ENCODE results near the gene DUSP15.
A peak's percentile ranks its signal among the peaks of the same experiment; 100 is the strongest.

DUSP15 gene

DNA sequence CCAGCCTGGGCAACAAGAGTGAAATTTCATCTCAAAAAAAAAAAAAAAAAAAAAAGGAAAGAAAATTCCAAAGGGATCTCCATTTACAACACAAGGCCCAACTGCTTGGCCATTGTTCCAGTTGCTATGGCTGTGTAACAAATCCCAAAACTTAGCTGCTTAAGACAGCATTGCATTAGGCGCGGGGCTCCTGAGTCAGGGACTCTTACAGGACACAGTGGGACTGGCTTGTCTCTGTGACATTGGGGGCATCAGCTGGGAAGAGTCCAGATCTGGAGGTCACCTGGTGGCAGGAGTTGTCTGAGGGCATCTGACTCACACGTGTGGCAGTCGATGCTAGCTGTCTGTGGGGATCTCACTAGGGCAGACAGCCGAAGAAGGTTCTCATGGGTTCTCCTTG is 35.7 kb upstream of the DUSP15 start:
- Mint-ChIP-seq H3K4me1 (no peaks in the 10 kb centered on the region), H3K27ac (no peak overlapping the region), H3K4me3 (no peak overlapping the region), H3K9me3 (no peaks in the 10 kb centered on the region), H3K36me3 (no peaks in the 10 kb centered on the region)
- no peak for DNase-seq (ENCODE audit: low spot score in 2 of 2)
- ATAC-seq: no peak

DNA sequence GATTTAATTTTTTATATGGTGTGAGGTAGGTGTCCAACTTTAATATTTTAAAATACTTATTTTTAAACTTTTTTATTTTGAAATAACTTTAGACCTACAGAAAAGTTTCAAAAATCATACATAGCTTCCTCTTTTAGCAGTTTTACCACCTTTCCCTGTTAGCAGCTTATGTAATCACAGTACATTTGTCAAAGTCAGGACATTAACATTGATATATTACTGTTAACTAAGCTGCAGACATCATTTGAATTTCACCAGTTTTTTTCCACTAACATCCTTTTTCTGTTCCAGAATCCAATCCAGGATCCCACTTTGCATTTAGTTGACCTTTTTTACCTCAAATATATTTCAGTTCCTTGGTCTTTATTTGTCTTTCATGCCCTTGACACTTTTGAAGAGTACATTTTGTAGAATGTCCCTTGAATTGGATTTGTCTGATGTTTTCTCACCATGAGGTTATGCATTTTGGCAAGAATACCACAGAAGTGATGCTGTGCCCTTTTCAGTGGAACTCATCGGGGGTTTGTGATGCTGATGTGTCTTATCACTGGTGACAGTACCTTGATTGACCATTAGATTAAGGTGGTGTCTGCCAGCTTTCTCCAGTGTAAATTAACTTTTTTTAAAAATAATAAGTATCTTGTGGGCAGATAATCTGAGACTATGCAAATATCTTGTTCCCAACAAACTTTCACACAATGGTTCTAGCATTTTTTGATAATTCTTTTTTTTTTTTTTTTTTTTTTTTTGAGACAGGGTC is 33.5 kb upstream of the DUSP15 start:
- Mint-ChIP-seq H3K36me3 (no peaks in the 10 kb centered on the region), H3K9me3 (no peaks in the 10 kb centered on the region)

DNA sequence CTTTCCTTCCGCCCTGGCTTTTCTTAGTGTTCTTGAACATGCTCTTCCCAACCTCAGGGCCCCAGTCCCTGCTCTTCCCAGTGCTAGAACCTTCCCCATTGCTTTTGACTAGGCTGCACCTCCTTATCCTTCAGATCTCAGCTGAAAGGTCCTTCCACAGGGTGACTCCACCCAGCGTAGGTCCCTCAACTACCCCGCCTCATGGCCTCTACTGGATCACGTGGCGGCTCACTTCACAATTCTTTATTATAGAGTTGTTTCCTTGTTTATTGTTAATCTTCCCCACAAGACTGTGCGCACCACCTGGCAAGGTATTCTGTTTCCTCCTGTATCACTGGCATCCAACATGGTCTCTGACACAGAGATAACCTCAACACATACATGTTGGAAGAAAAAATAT is 31.3 kb upstream of the DUSP15 start:
- Mint-ChIP-seq H3K4me3 (no peak overlapping the region), H3K9me3 (no peaks in the 10 kb centered on the region), H3K36me3 (no peaks in the 10 kb centered on the region), H3K4me1 (no peaks in the 10 kb centered on the region), H3K27ac (no peak overlapping the region)
- ATAC-seq (no peak), DNase-seq (ENCODE audit: low spot score in 2 of 2) (no peak)

More for the DNA sequence above, 33.5 kb upstream of the DUSP15 start:
- H3K4me3 Mint-ChIP-seq: no peak overlapping the region
- no peaks in the 10 kb centered on the region for H3K4me1 Mint-ChIP-seq
- DNase-seq (ENCODE audit: low spot score in 2 of 2) (no peak), ATAC-seq (no peak)
- H3K27ac Mint-ChIP-seq: no peak overlapping the region

DNA sequence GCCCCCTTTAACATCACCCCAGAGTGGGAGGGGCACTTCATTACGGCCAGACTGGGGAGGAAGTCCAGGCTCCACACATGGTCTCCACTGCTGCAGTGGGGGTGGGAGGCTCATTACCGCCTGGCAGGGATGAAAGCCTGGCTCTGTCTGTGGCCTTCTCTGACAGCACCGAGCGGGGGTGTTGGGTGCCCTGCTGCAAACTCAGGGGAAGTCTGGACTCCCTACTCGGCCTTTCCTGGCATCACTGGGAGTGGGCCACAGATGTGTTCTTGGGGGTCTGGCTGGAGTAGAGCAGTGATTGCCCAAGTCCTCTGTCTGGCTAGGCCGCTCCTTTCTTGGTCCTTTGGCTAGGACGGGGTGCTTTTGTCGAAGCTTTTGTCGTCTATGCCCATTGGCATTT is 27.2 kb upstream of the DUSP15 start:
- H3K27ac Mint-ChIP-seq: no peak overlapping the region
- ATAC-seq: no peak
- H3K9me3 Mint-ChIP-seq: no peaks in the 10 kb centered on the region
- no peak overlapping the region for H3K4me3 Mint-ChIP-seq
- H3K36me3 Mint-ChIP-seq: no peaks in the 10 kb centered on the region
- no peak for DNase-seq (ENCODE audit: low spot score in 2 of 2)
- no peaks in the 10 kb centered on the region for H3K4me1 Mint-ChIP-seq

DNA sequence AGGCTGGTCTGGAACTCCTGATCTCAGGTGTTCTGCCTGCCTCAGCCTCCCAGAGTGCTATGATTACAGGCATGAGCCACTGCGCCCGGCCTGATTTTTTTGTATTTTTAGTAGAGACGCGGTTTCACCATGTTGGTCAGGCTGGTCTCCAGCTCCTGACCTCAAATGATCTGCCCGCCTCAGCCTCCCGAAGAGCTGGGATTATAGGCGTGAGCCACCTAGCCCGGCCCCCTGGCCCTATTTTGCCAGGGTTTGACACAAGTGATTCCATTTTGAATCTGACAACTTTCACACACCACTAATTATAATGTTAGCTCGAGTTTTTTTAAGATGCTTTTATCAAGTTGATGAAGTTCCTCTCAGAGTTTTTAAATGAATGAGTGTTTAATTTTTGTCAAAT is 25.7 kb upstream of the DUSP15 start:
- Mint-ChIP-seq H3K4me3 (no peak overlapping the region), H3K27ac (no peak overlapping the region), H3K36me3 (no peaks in the 10 kb centered on the region), H3K9me3 (no peaks in the 10 kb centered on the region), H3K4me1 (no peaks in the 10 kb centered on the region)
- DNase-seq (ENCODE audit: low spot score in 2 of 2) (no peak), ATAC-seq (no peak)

DNA sequence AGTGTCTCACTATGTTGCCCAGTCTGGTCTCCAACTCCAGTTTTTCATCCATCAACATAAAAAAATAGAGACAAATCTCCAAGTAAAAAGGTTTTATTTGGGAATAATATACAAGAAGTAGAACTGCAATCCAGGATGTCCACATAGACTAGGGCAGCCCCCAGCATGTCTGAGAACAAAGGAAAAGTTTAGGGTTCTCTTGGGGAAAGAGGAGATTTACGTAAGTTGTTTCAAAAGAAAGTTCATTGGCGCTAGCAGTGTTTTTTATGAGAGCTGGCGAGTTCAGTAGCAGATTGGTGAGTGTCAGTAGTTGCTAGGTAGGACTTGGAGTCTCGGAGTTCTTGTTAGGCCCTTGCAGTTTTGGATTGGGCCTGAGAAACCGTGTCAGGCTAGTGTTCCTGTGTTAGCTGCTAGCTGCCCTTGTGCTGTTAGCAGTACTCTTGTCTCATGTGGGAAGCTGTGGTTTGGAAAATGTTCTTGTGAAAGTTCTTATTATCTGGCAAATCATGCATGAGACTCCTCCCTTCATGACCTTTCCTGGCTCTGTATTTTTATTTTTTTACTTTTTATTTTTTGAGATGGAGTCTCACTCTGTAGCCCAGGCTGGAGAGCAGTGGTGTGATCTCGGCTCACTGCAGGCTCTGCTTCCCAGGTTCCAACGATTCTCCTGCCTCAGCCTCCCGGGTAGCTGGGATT is 24.8 kb upstream of the DUSP15 start:
- H3K4me3 Mint-ChIP-seq: no peak overlapping the region
- H3K4me1 Mint-ChIP-seq: no peaks in the 10 kb centered on the region
- H3K27ac Mint-ChIP-seq: no peak overlapping the region
- DNase-seq (ENCODE audit: low spot score in 2 of 2): no peak
- peak; percentile 69 for ATAC-seq
- H3K9me3 Mint-ChIP-seq: no peaks in the 10 kb centered on the region
- H3K36me3 Mint-ChIP-seq: no peaks in the 10 kb centered on the region

DNA sequence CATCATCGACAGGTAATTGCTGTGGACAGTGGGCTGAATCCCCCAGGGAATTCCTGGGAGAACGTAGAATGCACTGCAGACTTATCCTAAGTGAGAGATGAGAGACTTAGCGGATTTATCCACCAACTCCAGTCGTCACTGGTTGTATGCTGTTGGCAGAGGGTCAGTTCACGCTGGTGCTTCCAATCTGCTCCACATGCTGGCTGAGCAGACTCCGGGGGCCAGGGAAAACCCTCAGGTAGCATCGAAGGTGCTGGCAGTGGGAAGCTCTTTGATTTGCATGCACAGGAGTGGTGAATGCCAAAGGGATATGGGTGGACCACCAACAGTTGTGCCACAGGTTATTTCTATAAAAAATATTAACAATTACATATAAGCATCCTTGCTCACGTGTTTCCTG is 20.3 kb upstream of the DUSP15 start:
- Mint-ChIP-seq H3K4me1 (no peaks in the 10 kb centered on the region), H3K9me3 (no peaks in the 10 kb centered on the region), H3K27ac (no peak overlapping the region), H3K36me3 (no peaks in the 10 kb centered on the region), H3K4me3 (no peak overlapping the region)
- DNase-seq (ENCODE audit: low spot score in 2 of 2) (no peak), ATAC-seq (no peak)

DNA sequence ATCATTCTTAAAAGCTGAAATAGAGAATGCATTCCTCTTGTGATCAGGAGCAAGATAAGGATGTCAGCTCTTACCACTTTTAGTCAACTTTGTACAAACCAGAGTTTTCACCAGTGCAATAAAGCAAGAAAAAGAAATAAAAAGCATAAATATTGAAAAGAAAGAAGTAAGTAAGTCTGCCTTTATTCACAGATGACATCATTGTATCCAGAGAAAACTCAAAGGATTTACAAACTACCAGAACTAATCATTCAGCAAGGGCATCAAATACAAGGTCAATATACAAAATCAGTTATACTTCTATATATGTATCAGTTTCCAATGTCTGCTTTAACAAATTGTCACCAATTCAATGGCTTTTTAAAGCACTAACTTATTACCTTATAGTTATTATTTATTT is 13.5 kb upstream of the DUSP15 start:
- H3K27ac Mint-ChIP-seq: no peak overlapping the region
- no peaks in the 10 kb centered on the region for H3K9me3 Mint-ChIP-seq
- ATAC-seq (no peak), DNase-seq (ENCODE audit: low spot score in 2 of 2) (no peak)
- peaks cover 14% of the 10 kb centered on the region for H3K4me1 Mint-ChIP-seq
- H3K36me3 Mint-ChIP-seq: peaks cover 10% of the 10 kb centered on the region
- H3K4me3 Mint-ChIP-seq: no peak overlapping the region

DNA sequence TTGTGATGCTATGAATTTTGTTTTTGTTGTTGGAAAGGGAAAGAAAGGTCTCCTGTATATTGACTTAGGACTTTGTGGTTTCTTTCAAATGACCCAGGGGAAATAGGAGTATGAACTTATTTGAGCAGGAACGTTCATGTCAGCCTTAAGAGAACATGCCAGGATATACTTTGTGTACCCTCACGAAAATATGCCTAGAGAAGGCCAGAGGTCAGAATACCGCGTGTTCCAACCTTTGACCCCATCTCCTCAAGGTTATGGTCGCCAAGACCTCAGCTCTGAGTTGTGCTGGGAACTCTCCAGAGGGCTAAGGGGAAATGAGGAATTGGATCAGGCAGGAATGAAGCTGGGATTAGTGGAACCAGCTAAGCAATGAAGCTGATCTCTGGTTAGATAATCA is 11.6 kb upstream of the DUSP15 start:
- Mint-ChIP-seq H3K4me3 (no peak overlapping the region), H3K36me3 (peaks cover 10% of the 10 kb centered on the region), H3K4me1 (peaks cover 14% of the 10 kb centered on the region), H3K27ac (no peak overlapping the region), H3K9me3 (no peaks in the 10 kb centered on the region)
- ATAC-seq (no peak), DNase-seq (ENCODE audit: low spot score in 2 of 2) (no peak)

DNA sequence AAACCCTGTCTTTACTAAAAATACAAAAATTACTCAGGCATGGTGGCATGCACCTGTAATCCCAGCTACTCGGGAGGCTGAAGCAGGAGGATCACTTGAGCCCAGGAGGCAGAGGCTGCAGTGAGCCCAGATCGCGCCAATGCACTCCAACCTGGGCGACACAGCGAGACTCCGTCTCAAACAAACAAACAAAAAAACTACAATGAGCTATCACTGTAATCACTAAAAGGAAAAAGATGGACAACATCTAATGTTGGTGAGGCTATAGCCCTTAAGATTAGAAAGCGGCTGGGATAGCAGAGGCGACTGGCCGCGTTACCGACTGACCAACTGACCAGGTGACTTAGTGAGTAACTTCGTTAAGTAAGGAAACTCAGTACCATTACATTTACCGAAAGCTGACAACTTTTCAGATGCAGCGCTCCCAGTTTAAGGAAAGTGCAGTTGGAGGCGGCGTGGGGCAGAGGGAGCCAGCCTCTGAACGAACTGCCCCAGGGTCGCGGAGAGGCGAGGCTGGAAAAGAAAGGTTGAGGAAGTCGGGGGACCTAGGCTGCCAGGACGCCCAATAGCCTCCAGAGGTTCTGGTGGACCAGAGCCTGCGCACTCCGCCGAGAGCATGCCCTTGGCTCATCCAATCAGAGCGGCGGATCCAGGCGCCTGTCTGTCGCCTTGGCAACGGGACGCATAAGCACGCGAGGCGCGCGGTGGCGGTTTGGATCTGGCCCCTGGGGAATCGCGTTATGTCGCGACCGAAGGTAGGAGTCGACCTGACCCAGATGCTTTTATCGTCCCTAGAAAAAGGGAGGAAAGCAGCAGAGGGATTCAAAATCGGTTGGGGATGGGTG is 9.0 kb upstream of the DUSP15 start:
- ATAC-seq (peak; percentile 96), DNase-seq (ENCODE audit: low spot score in 2 of 2) (peak; percentile 69 to 88)
- Mint-ChIP-seq H3K36me3 (peaks cover 10% of the 10 kb centered on the region), H3K27ac (peak overlapping the region; percentile 85), H3K4me1 (peaks cover 14% of the 10 kb centered on the region), H3K4me3 (peak overlapping the region; percentile 91), H3K9me3 (no peaks in the 10 kb centered on the region)

DNA sequence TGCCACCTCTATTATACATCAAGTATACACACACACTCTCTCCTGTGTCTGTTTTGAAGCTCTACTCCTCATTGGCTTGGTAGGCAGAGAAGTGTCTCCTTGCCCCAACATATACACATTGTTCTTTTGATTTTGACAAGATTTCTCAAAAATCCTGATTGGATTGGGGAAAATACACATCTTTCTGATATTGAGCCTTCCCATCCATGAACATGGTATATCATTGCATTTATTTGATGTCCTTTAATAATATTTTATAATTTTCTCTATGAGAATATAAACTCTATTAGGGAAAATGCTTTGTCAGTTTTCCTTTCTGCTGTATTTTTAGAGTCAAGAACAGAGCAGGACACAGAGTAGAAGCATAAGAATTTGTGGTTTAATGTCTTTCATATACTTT is 7.4 kb upstream of the DUSP15 start:
- Mint-ChIP-seq H3K4me3 (no peak overlapping the region), H3K36me3 (peaks cover 10% of the 10 kb centered on the region), H3K27ac (no peak overlapping the region), H3K4me1 (peaks cover 14% of the 10 kb centered on the region), H3K9me3 (no peaks in the 10 kb centered on the region)
- DNase-seq (ENCODE audit: low spot score in 2 of 2) (no peak), ATAC-seq (no peak)

DNA sequence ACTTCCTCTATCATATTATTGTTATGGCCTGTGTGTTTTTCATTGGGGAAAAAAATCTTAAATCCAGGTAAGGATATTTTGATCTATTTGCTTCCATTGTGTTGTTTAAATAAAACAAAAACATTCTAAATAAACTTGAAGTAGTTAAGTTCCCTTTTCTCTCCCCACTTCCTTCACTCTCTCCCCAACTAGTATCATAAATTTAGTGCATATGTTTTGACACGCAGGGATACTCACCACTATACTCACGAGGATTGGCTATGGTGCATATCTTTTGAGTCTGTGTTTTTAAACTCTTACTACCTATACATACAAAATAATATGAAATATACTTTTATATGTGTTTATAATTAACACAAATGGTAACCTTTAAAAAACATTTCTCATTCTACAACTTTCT is 5.3 kb upstream of the DUSP15 start:
- DNase-seq (ENCODE audit: low spot score in 2 of 2): no peak
- Mint-ChIP-seq H3K4me1 (peaks cover 17% of the 10 kb centered on the region), H3K36me3 (peaks cover 10% of the 10 kb centered on the region), H3K4me3 (no peak overlapping the region), H3K9me3 (no peaks in the 10 kb centered on the region), H3K27ac (no peak overlapping the region)
- ATAC-seq: no peak

DNA sequence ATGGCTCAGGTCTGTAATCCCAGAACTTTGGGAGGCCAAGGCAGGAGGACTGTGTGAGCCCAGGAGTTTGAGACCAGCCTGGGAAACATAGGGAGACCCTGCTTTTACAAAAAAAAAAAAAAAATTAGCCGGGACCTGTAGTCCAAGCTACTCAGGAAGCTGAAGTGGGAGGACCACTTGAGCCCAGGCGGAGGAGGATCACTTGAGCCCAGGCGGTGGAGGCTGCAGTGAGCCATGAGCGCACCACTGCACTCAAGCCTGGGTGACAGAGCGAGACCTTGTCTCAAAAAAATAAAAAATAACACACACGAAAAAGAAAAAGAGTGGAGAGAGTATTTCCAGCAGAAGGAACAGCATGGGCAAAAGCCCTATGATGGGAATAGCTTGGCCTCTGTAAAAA is 2.1 kb upstream of the DUSP15 start:
- ATAC-seq (no peak), DNase-seq (ENCODE audit: low spot score in 2 of 2) (no peak)
- no peak overlapping the region for H3K4me3 Mint-ChIP-seq
- no peak overlapping the region for H3K27ac Mint-ChIP-seq
- no peaks in the 10 kb centered on the region for H3K36me3 Mint-ChIP-seq
- H3K4me1 Mint-ChIP-seq: peaks cover 19% of the 10 kb centered on the region
- no peaks in the 10 kb centered on the region for H3K9me3 Mint-ChIP-seq

DNA sequence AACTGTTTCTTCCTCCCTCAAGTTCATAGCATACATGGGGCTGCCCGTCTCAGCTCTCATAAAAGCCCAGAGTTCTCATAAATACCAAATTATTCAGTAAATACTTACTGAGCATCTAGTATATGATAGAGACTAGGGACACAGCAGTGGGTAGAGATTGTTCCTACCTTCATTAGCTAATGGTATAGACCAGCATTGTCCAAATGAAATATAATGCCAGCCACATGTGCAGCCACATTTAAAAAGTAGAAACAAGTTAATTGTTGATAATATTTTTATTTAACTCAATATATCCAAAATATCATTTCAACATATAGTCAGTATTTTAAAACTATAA is 1.3 kb upstream of the DUSP15 start:
- Mint-ChIP-seq H3K36me3 (no peaks in the 10 kb centered on the region), H3K27ac (no peak overlapping the region), H3K4me3 (no peak overlapping the region), H3K4me1 (peaks cover 19% of the 10 kb centered on the region), H3K9me3 (no peaks in the 10 kb centered on the region)
- DNase-seq (ENCODE audit: low spot score in 2 of 2) (no peak), ATAC-seq (no peak)

DNA sequence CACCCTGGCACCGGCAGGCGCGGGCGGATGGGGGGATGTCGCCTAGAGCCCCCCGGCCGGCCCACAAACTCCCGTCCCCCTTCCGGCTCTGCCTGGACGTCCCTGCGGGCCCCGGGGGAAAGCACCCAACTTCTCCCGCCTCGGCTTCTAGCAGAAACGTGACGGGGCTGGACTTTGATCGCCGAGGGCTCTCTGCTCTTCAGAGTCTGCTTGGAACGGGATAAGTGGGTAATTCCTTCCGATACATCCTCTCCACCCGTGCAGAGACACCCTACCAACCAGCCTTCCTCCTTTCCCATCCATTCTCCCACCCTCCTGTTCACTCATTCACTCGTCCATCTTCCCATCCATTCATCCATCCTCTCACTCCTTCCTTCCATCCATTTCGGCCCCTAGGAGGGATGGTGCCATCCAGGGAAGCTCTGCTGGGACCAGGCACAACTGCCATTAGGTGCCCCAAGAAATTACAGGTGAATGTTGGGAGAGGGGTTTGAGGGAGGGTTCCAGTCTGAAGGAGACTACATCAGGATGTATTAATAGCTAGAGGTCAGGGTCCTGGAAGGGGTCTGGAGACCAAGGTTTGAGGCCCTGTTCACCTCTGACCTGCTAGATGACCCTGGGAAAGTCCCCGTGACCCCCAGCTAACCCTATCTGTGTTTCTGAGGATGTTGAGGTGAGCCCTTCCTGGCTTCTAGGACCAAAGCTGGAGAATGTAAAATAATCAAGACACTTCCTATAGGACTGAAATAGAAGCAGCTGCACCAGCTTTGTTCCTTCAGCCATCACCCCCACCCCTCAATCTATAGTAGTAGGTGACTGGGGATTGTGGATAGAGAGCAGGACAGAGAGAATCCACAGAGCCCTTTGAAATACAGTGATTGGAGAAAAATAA is 645 bp upstream of the DUSP15 start:
- ATAC-seq (no peak), DNase-seq (ENCODE audit: low spot score in 2 of 2) (no peak)
- peaks cover 19% of the 10 kb centered on the region for H3K4me1 Mint-ChIP-seq
- no peaks in the 10 kb centered on the region for H3K36me3 Mint-ChIP-seq
- H3K4me3 Mint-ChIP-seq: peak overlapping the region; percentile 75
- H3K9me3 Mint-ChIP-seq: no peaks in the 10 kb centered on the region
- no peak overlapping the region for H3K27ac Mint-ChIP-seq
